Epithelial cell of umbilical artery (primary cell): ENCODE results near the gene OR8J3. TPM values are rescaled to one million over a fixed set of nuclear protein-coding genes. Genes with fewer than 3 reads are reported as not detected.

ENCODE experiments used
- total RNA-seq: library from RNA; depleted of rRNA; stranded (reverse); fragments of >200 nt; gene quantifications from 2 replicates; pipeline ENCODE4 v1.2.3, GENCODE V29; 2014

The OR8J3 gene
- total RNA-seq = not detected in 2 replicates

GRCh38 chr11:56140151-56140661 is at the start of gene OR8J3:
OR8J3 (minus strand) TSS chr11:56140201; CDS start chr11:56137718, 2,483 bp downstream.

GRCh38 chr11:56176318-56176717 is 36.3 kb upstream of the OR8J3 start, which contains the start of gene OR5J2:
OR5J2 (plus strand) TSS chr11:56176618; CDS start chr11:56176618, 0 bp downstream.

GRCh38 chr11:56160217-56160616 is 20.2 kb upstream of the OR8J3 start, which contains the start of gene OR8K5:
OR8K5 (minus strand) TSS chr11:56160317; CDS start chr11:56160317, 0 bp downstream.

GRCh38 chr11:56122073-56122472 is 17.9 kb downstream of the OR8J3 start, which contains the start of gene OR8H3:
OR8H3 (plus strand) TSS chr11:56122373; CDS start chr11:56122373, 0 bp downstream.

GRCh38 chr11:56103210-56103737 is 36.7 kb downstream of the OR8J3 start, which contains the start of gene OR8H2:
OR8H2 (plus strand) TSS chr11:56103687; CDS start chr11:56105043, 1,356 bp downstream.

GRCh38 chr11:56093008-56093407 is 47.0 kb downstream of the OR8J3 start, which contains the start of gene OR8I2:
OR8I2 (plus strand) TSS chr11:56093308; CDS start chr11:56093308, 0 bp downstream.

Other genes starting within 250 kb of the OR8J3 start
- gene OR5W2, start 225.6 kb downstream of the OR8J3 start, total RNA-seq = not detected in 2 replicates
- not detected in 2 replicates for gene OR5I1, start 203.8 kb downstream of the OR8J3 start, total RNA-seq
- gene OR10AG1, start 170.3 kb downstream of the OR8J3 start, total RNA-seq = not detected in 2 replicates
- not detected in 2 replicates for gene OR5F1, start 145.6 kb downstream of the OR8J3 start, total RNA-seq
- not detected in 2 replicates for gene OR5AS1, start 112.5 kb downstream of the OR8J3 start, total RNA-seq
- gene OR8I2, start 46.9 kb downstream of the OR8J3 start, total RNA-seq = not detected in 2 replicates
- gene OR8H2, start 36.5 kb downstream of the OR8J3 start, total RNA-seq = not detected in 2 replicates
- not detected in 2 replicates for gene OR8H3, start 17.8 kb downstream of the OR8J3 start, total RNA-seq
- gene OR8K5, start 20.1 kb upstream of the OR8J3 start, total RNA-seq = not detected in 2 replicates
- gene OR5J2, start 36.4 kb upstream of the OR8J3 start, total RNA-seq = not detected in 2 replicates
- not detected in 2 replicates for gene OR5T2, start 94.1 kb upstream of the OR8J3 start, total RNA-seq
- gene OR5T3, start 112.1 kb upstream of the OR8J3 start, total RNA-seq = not detected in 2 replicates
- not detected in 2 replicates for gene OR5T1, start 134.0 kb upstream of the OR8J3 start, total RNA-seq
- gene OR8H1, start 152.1 kb upstream of the OR8J3 start, total RNA-seq = not detected in 2 replicates
- not detected in 2 replicates for gene OR8K3, start 174.9 kb upstream of the OR8J3 start, total RNA-seq
- gene OR8K1, start 205.8 kb upstream of the OR8J3 start, total RNA-seq = not detected in 2 replicates
- not detected in 2 replicates for gene OR8J1, start 214.1 kb upstream of the OR8J3 start, total RNA-seq
- gene OR8U1, start 235.4 kb upstream of the OR8J3 start, total RNA-seq = not detected in 2 replicates